Adrenal gland (tissue), 12 donors: ENCODE measurements around the gene CEBPZOS. TPM values are rescaled to one million over a fixed set of nuclear protein-coding genes. Genes with fewer than 3 reads are reported as not detected.
"Not testable (repeated sequence)": the region's sequence is repeated elsewhere in the genome, so short reads cannot be mapped to it uniquely, and the experiment has no call there.

Experiments
- DNase-seq, 7 donors: peaks; one replicate each; pipeline ENCODE4 v3.0.0-alpha.2; 2019 to 2020
- H3K27ac ChIP-seq, 5 donors: fragments of 200-600 bp; sonication (generic) in 4 of 5; 1 replicate in 3 of 5; 2 replicates in 2 of 5; pipeline versions ENCODE4 v1.5.1 to v1.8.0; 2016 to 2020; ENCODE audit warnings: mild to moderate bottlenecking in 1 of 5
- H3K27me3 ChIP-seq: fragments of 200-600 bp; 2 replicates; pipeline ENCODE4 v1.8.0; 2021
- H3K36me3 ChIP-seq, 2 donors: fragments of 200-600 bp; replicated peaks in 1 of 2; 1 replicate in 1 of 2; 2 replicates in 1 of 2; pipeline versions ENCODE4 v1.5.1 to v1.8.0; 2018 to 2022
- H3K4me1 ChIP-seq, 2 donors: fragments of 200-600 bp; replicated peaks in 1 of 2; 1 replicate in 1 of 2; 2 replicates in 1 of 2; pipeline versions ENCODE4 v1.5.1 to v1.8.0; 2018 to 2021
- H3K4me3 ChIP-seq, 4 donors: fragments of 200-600 bp; sonication (generic) in 3 of 4; one replicate each; pipeline ENCODE4 v1.5.1; 2016 to 2018
- H3K9me3 ChIP-seq, 3 donors: fragments of 200-600 bp; sonication (generic) in 1 of 3; replicated peaks in 1 of 3; 1 replicate in 2 of 3; 2 replicates in 1 of 3; pipeline versions ENCODE4 v1.5.1 to v1.8.0; 2016 to 2021
- POLR2A ChIP-seq, 2 donors: fragments of 450-650 bp; IDR thresholded peaks; one replicate each; pipeline ENCODE4 v1.6.1; 2017; ENCODE audit warnings: antibody characterized with exemption in 2 of 2, mild to moderate bottlenecking in 2 of 2, moderate library complexity in 1 of 2
- WGBS, 4 donors: extraction: QIAGEN DNeasy Blood & Tissue Kit in 2 of 4; methylation state at CpG; one replicate each; pipeline versions ENCODE4 v1.1.5 to v1.1.7; 2013 to 2017; 5-methylcytosine and 5-hydroxymethylcytosine counted together
- intact Hi-C, 2 donors: fragments of 100-400 bp; cut with DNase I; formaldehyde crosslinking; loops; one replicate each; pipeline versions ENCODE4 v1.14.1 to v1.15.0; 2022 to 2023
- polyA plus RNA-seq, 3 donors: library from polyadenylated mRNA; stranded (reverse); fragments of 200-250 nt in 2 of 3; fragments of 350-450 nt in 1 of 3; fragmentation: Illumina TruSeq in 1 of 3; extraction: RNeasy Lipid Tissue Mini Kit (QIAGEN cat#74804) in 1 of 3; gene quantifications; one replicate each; pipeline ENCODE4 v1.2.3, GENCODE V29; 2013 to 2014
- total RNA-seq, 9 donors: library from RNA; depleted of rRNA in 4 of 9; stranded (reverse); fragments of >200 nt in 4 of 9; fragments of 120-200 nt in 1 of 9; fragmentation: NEBNext Ultra II Directional in 1 of 9; extraction: Animal tissue kit (Norgen Biotek cat#: 25700) in 1 of 9; gene quantifications; one replicate each; pipeline versions ENCODE4 v1.1.0 to v1.2.4, GENCODE V29; 2013 to 2023
- TF ChIP-seq, protein P1 (sequence below), 6 experiments: fragments of 450-650 bp in 4 of 6; fragments of 200-600 bp in 2 of 6; sonication (generic) in 1 of 6; IDR thresholded peaks; 1 replicate in 5 of 6; 2 replicates in 1 of 6; pipeline versions ENCODE4 v1.5.1 to v1.8.0; 2016 to 2021; ENCODE audit warnings: antibody characterized with exemption in 6 of 6, mild to moderate bottlenecking in 2 of 6, moderate library complexity in 1 of 6
- donor health status: healthy with polysubstance abuse.
- donor health status: Bipolar disorder and iron deficiency.
- donor health status: DM: yes; HTN: yes; CAD: no.
- donor health status: DM: no; HTN: no; CAD: no.
- donor health status: DM: no; HTN: no; CAD: no.
- donor health status: DM: yes; HTN: yes; CAD: no.

CEBPZOS gene
- total and polyA plus RNA-seq, 12 donors, result 27.9 to 186 (median 65.2) TPM

DNA sequence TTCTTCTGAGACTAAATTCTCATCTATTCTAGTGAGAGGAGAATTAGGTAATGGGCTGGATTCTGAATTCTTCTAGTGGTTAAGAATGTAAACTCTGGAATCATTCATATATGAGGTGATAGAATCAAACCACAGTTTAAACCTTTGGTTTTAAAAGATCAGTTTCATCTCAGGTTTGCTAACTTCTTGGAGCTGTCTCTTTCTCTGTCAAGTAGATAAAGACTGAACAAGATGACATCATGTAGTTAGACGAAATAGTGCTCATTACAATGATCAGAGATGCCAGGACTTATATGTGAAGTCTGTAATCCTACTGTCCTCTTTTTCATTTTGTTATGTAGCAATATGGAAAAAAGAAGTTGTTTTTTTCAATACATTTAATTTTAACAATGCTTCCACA lies 4.9 kb downstream of the CEBPZOS start:
- intact Hi-C loops, result no loop called here
- Histone ChIP-seq H3K36me3 (peaks cover 4 to 46% of the 10 kb centered on the region in 2 donors), H3K27me3 (no peaks in the 10 kb centered on the region), H3K27ac (no peak overlapping the region), H3K4me1 (peaks cover 8 to 11% of the 10 kb centered on the region in 2 donors), H3K9me3 (no peaks in the 10 kb centered on the region), H3K4me3 (no peak overlapping the region)
- TF ChIP-seq, protein P1, sequence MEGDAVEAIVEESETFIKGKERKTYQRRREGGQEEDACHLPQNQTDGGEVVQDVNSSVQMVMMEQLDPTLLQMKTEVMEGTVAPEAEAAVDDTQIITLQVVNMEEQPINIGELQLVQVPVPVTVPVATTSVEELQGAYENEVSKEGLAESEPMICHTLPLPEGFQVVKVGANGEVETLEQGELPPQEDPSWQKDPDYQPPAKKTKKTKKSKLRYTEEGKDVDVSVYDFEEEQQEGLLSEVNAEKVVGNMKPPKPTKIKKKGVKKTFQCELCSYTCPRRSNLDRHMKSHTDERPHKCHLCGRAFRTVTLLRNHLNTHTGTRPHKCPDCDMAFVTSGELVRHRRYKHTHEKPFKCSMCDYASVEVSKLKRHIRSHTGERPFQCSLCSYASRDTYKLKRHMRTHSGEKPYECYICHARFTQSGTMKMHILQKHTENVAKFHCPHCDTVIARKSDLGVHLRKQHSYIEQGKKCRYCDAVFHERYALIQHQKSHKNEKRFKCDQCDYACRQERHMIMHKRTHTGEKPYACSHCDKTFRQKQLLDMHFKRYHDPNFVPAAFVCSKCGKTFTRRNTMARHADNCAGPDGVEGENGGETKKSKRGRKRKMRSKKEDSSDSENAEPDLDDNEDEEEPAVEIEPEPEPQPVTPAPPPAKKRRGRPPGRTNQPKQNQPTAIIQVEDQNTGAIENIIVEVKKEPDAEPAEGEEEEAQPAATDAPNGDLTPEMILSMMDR (IDR thresholded peaks at IDR 0.05), result no peak
- no peak for TF ChIP-seq POLR2A (IDR thresholded peaks at IDR 0.05)
- 71 to 80% (median 74%) methylated on average over 1 of the region's 1 CpG for whole genome bisulfite sequencing, 4 donors
- DNase-seq, result no peak

DNA sequence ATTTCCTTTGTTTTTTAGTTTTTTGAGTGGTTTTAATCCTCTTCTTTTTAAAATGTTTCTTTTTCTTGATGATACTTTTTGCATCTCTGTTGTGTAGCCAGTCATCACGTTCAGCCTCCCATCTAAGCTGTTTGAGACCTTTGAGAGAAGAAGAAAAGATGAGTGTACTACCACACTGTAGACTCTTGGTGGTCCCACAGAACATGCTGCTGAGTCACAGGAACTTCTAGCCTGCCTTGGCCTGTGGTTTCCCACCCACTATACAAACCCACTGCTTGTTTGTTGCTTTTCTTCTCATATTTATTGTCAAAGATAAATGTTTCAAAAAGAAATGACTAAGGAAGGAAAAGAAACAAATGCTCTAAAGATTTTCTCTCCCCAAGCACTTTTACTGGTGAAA lies 5.5 kb downstream of the CEBPZOS start:
- no peak overlapping the region for H3K4me3 ChIP-seq
- H3K4me1 ChIP-seq, result peaks cover 8 to 11% of the 10 kb centered on the region in 2 donors
- no peak overlapping the region for H3K27ac ChIP-seq
- intact Hi-C loops, result no loop called here
- WGBS, 4 donors, result 88 to 98% (median 92%) methylated on average over 1 of the region's 1 CpG
- H3K27me3 ChIP-seq, result no peaks in the 10 kb centered on the region
- H3K36me3 ChIP-seq, result peaks cover 4 to 49% of the 10 kb centered on the region in 2 donors
- no peaks in the 10 kb centered on the region for H3K9me3 ChIP-seq
- no peak for TF ChIP-seq POLR2A (IDR thresholded peaks at IDR 0.05)
- TF ChIP-seq, protein P1 (IDR thresholded peaks at IDR 0.05), result no peak
- no peak for DNase-seq

DNA sequence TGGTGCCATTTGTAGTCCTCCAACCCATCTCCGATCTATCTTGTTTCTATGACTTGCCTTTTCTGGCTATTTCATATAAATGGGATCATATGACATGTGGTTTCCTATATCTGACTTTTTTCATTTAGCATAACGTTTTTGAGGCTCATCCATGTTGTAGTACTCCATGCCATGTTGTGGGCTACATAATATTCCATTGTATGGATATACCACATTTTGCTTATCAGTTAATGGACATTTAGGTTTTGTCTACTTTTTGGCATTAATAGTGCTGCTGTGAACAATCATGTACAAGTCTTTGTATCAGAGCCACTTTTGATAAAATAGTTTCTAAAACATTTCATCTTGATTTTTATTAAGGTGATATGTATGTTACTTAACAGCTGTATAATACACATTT lies 7.4 kb downstream of the CEBPZOS start:
- no peak for DNase-seq
- H3K27me3 ChIP-seq, result no peaks in the 10 kb centered on the region
- peaks cover 4 to 49% of the 10 kb centered on the region in 2 donors for H3K36me3 ChIP-seq
- intact Hi-C loops, result loop anchor here in 1 of 2 donors (2.0 kb wide), 1 partner anchor 51 kb away; no protein-coding TSS in a partner anchor
- H3K9me3 ChIP-seq, result peaks cover 0 to 7% (median under 1%) of the 10 kb centered on the region in 3 donors
- no peak overlapping the region for H3K27ac ChIP-seq
- TF ChIP-seq, protein P1 (IDR thresholded peaks at IDR 0.05), result no peak
- TF ChIP-seq POLR2A (IDR thresholded peaks at IDR 0.05), result no peak
- H3K4me3 ChIP-seq, result no peak overlapping the region
- 89 to 96% (median 95%) methylated on average over 2 of the region's 2 CpGs for WGBS, 4 donors
- H3K4me1 ChIP-seq, result no peaks in the 10 kb centered on the region

DNA sequence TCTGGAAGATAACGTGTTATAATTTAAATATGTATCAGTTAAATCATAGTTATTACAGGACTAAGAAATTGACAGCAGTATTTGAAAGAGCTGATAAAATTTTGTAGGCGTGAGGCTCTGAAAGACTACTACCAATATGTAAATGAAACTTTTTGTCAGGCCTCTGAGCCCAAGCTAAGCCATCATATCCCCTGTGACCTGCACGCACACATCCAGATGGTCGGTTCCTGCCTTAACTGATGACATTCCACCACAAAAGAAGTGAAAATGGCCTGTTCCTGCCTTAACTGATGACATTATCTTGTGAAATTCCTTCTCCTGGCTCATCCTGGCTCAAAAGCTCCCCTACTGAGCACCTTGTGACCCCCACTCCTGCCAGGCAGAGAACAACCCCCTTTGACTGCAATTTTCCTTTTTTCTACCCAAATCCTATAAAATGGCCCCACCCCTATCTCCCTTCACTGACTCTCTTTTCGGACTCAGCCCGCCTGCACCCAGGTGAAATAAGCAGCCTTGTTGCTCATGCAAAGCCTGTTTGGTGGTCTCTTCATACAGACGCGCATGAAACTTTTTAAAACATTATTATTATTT lies 8.9 kb downstream of the CEBPZOS start:
- H3K4me3 ChIP-seq, H3K4me1 ChIP-seq, H3K27ac ChIP-seq, H3K27me3 ChIP-seq, DNase-seq: not testable (repeated sequence)
- 85 to 93% (median 91%) methylated on average over 8 of the region's 8 CpGs for WGBS, 4 donors
- peaks cover 4 to 63% of the 10 kb centered on the region in 2 donors for H3K36me3 ChIP-seq
- intact Hi-C loops, result loop anchor here in 1 of 2 donors (2.0 kb wide), 1 partner anchor 50 kb away; no protein-coding TSS in a partner anchor
- peaks cover 0 to 14% (median 14%) of the 10 kb centered on the region in 3 donors for H3K9me3 ChIP-seq
